GM18520 (cell line): ENCODE results near the gene GPBP1.

Source experiments
- ATAC-seq: cut with Tn5 transposase; IDR thresholded peaks from one replicate; pipeline ENCODE4 v1.9.1; 2021; ENCODE audit not compliant: unreplicated experiment

Gene GPBP1

GRCh38 chr5:57209316-57210040 is 35.6 kb downstream of the GPBP1 start:
- ATAC-seq: no peak

GRCh38 chr5:57210633-57211032 is 36.8 kb downstream of the GPBP1 start:
- no peak for ATAC-seq

- no peak for ATAC-seq
Measured at GRCh38 chr5:57211039-57211438, 37.2 kb downstream of the GPBP1 start.

- ATAC-seq: no peak
Measured at GRCh38 chr5:57215629-57216195, 41.9 kb downstream of the GPBP1 start.

- no peak for ATAC-seq
Measured at GRCh38 chr5:57216714-57217113, 42.9 kb downstream of the GPBP1 start.

- no peak for ATAC-seq
Measured at GRCh38 chr5:57219386-57219785, 45.5 kb downstream of the GPBP1 start.

- peak; percentile 48 for ATAC-seq
Measured at GRCh38 chr5:57221049-57221568, 47.2 kb downstream of the GPBP1 start.

GRCh38 chr5:57225553-57225952 is 51.7 kb downstream of the GPBP1 start:
- no peak for ATAC-seq

GRCh38 chr5:57229313-57229712 is 55.5 kb downstream of the GPBP1 start:
- no peak for ATAC-seq

- ATAC-seq: no peak
Measured at GRCh38 chr5:57231607-57232006, 57.7 kb downstream of the GPBP1 start.

- no peak for ATAC-seq
Measured at GRCh38 chr5:57232293-57233033, 58.6 kb downstream of the GPBP1 start.

- peak; percentile 57 for ATAC-seq
Measured at GRCh38 chr5:57243286-57244137, 69.7 kb downstream of the GPBP1 start.

- no peak for ATAC-seq
Measured at GRCh38 chr5:57244331-57244730, 70.5 kb downstream of the GPBP1 start.

GRCh38 chr5:57246426-57246825 is 72.6 kb downstream of the GPBP1 start:
- ATAC-seq: no peak

GRCh38 chr5:57247765-57248164 is 73.9 kb downstream of the GPBP1 start:
- no peak for ATAC-seq

- ATAC-seq: no peak
Measured at GRCh38 chr5:57249265-57249874, 75.5 kb downstream of the GPBP1 start.

GRCh38 chr5:57258052-57258451 is 84.2 kb downstream of the GPBP1 start:
- no peak for ATAC-seq

- ATAC-seq: no peak
Measured at GRCh38 chr5:57258943-57259342, 85.1 kb downstream of the GPBP1 start.

- no peak for ATAC-seq
Measured at GRCh38 chr5:57259704-57260103, 85.8 kb downstream of the GPBP1 start.

- no peak for ATAC-seq
Measured at GRCh38 chr5:57262541-57262940, 88.7 kb downstream of the GPBP1 start.

GRCh38 chr5:57267805-57268204 is 93.9 kb downstream of the GPBP1 start:
- no peak for ATAC-seq
